BJ (cell line): Measurements from ENCODE around the gene CRYBB3. TPM values are rescaled to one million over a fixed set of nuclear protein-coding genes. Genes with fewer than 3 reads are reported as not detected.

Experiments
- CTCF ChIA-PET: fragments of 350-600 bp; formaldehyde crosslinking; extraction: SDS; loops from one replicate; lab custom pipeline; 2021; ENCODE audit warnings: antibody characterized with exemption, inconsistent platforms; lab: Yijun Ruan, JAX
- POLR2A ChIA-PET: fragments of 300-600 bp; sonication (Branson Sonifier 250); formaldehyde crosslinking; extraction: SDS; loops from one replicate; lab custom pipeline; 2021; ENCODE audit warnings: antibody characterized with exemption; lab: Charles Lee
- DNase-seq: peaks from one replicate; pipeline ENCODE4 v3.0.0-alpha.2; 2011; ENCODE audit warnings: low read depth
- H3K27me3 ChIP-seq: 2 replicates; pipeline ENCODE4 v1.6.0; 2011; ENCODE audit warnings: low read length; ENCODE audit not compliant: control insufficient read depth, insufficient read depth
- H3K36me3 ChIP-seq: 2 replicates; pipeline ENCODE4 v1.5.1; 2011; ENCODE audit warnings: low read length; ENCODE audit not compliant: control insufficient read depth, insufficient read depth
- H3K4me3 ChIP-seq: 2 replicates; pipeline ENCODE4 v1.5.1; 2011; ENCODE audit warnings: low read depth, mild to moderate bottlenecking, control low read depth, low read length
- CTCF ChIP-seq: IDR thresholded peaks from 2 replicates; pipeline ENCODE4 v1.5.1; 2011; ENCODE audit warnings: low read depth, mild to moderate bottlenecking, control low read depth, inconsistent platforms, low read length, moderate library complexity; ENCODE audit not compliant: insufficient read depth
- polyA plus RNA-seq: library from polyadenylated mRNA; depleted of rRNA; stranded (reverse); fragments of >200 nt; gene quantifications from 2 replicates; pipeline ENCODE4 v1.2.3, GENCODE V29; 2011

The CRYBB3 gene
- polyA plus RNA-seq, 1 experiment: not detected

- CTCF ChIA-PET: no interaction called here
- no peak for TF ChIP-seq CTCF
- Histone ChIP-seq H3K27me3 (no peaks in the 10 kb centered on the region), H3K36me3 (no peaks in the 10 kb centered on the region), H3K4me3 (no peak overlapping the region)
- DNase-seq: no peak
- POLR2A ChIA-PET: no interaction called here
Observed at GRCh38 chr22:25165785-25166184, 33.9 kb upstream of the CRYBB3 start.

- CTCF ChIA-PET: interaction anchor here (0.7 kb wide), 1 partner anchor 21 kb away, joined by 3 read pairs; no protein-coding TSS in a partner anchor
- TF ChIP-seq CTCF: no peak
- POLR2A ChIA-PET: no interaction called here
Observed at GRCh38 chr22:25166266-25167040, 33.2 kb upstream of the CRYBB3 start.

GRCh38 chr22:25167082-25167481 is 32.6 kb upstream of the CRYBB3 start:
- DNase-seq: no peak
- ChIA-PET POLR2A (interaction anchor here (0.6 kb wide), 1 partner anchor 65 kb away, joined by 5 read pairs; no protein-coding TSS in a partner anchor), CTCF (interaction anchor here (0.7 kb wide), 1 partner anchor 20 kb away, joined by 3 read pairs; no protein-coding TSS in a partner anchor)
- Histone ChIP-seq H3K36me3 (no peaks in the 10 kb centered on the region), H3K27me3 (no peaks in the 10 kb centered on the region), H3K4me3 (no peak overlapping the region)
- no peak for TF ChIP-seq CTCF

More at GRCh38 chr22:25166266-25167040, 33.2 kb upstream of the CRYBB3 start:
- Histone ChIP-seq H3K36me3 (no peaks in the 10 kb centered on the region), H3K4me3 (no peak overlapping the region), H3K27me3 (no peaks in the 10 kb centered on the region)
- no peak for DNase-seq

- ChIA-PET CTCF (interaction anchor here (0.7 kb wide), 1 partner anchor 117 kb away, joined by 3 read pairs; no protein-coding TSS in a partner anchor), POLR2A (no interaction called here)
- no peaks in the 10 kb centered on the region for H3K27me3 ChIP-seq
- no peak overlapping the region for H3K4me3 ChIP-seq
- no peaks in the 10 kb centered on the region for H3K36me3 ChIP-seq
- DNase-seq: no peak
- TF ChIP-seq CTCF: no peak
Observed at GRCh38 chr22:25167834-25168601, 31.6 kb upstream of the CRYBB3 start.
